VCaP (cell line): ENCODE data around the gene CTRB1.

ENCODE experiments used
- H3K27ac ChIP-seq: fragments of 450-650 bp; 2 replicates; pipeline ENCODE4 v1.5.1; 2017
- TF ChIP-seq, protein P1 (sequence below): fragments of 450-650 bp; conservative IDR thresholded peaks from 2 replicates; pipeline ENCODE4 v1.5.1; 2017; ENCODE audit warnings: mild to moderate bottlenecking, moderate library complexity

Gene CTRB1

DNA sequence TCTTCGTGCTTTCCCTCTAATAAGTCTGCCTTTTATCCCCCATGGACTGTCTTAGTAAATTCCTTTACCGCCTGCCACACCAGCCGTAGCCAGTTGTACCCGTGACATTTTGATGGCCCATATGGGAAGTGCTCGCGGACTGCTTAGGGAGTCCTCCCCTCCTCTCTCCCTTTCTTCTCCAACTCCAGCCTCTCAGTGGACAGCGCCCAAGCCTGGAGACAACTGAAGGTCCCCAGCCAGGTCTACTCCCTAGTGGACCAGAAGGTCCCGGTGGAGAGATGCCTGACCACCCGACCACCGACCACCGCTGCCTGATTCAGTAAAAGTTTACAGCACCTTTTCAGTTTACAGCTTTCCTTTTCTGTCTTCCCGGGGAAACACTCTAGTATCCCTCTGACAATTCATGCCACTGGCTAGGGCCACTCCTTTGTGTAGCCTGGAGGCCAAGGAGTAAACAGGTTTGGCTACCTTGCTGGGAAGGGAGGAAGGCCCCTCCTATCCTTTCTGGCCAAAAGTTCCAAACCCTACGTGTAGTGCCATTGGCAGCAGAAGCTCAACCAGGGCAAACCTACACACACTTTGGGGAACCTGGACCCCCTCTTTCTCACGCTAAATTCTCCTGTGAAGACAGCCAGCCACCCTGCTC, 29.8 kb upstream of the CTRB1 start:
- TF ChIP-seq, protein P1, sequence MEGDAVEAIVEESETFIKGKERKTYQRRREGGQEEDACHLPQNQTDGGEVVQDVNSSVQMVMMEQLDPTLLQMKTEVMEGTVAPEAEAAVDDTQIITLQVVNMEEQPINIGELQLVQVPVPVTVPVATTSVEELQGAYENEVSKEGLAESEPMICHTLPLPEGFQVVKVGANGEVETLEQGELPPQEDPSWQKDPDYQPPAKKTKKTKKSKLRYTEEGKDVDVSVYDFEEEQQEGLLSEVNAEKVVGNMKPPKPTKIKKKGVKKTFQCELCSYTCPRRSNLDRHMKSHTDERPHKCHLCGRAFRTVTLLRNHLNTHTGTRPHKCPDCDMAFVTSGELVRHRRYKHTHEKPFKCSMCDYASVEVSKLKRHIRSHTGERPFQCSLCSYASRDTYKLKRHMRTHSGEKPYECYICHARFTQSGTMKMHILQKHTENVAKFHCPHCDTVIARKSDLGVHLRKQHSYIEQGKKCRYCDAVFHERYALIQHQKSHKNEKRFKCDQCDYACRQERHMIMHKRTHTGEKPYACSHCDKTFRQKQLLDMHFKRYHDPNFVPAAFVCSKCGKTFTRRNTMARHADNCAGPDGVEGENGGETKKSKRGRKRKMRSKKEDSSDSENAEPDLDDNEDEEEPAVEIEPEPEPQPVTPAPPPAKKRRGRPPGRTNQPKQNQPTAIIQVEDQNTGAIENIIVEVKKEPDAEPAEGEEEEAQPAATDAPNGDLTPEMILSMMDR = no peak

DNA sequence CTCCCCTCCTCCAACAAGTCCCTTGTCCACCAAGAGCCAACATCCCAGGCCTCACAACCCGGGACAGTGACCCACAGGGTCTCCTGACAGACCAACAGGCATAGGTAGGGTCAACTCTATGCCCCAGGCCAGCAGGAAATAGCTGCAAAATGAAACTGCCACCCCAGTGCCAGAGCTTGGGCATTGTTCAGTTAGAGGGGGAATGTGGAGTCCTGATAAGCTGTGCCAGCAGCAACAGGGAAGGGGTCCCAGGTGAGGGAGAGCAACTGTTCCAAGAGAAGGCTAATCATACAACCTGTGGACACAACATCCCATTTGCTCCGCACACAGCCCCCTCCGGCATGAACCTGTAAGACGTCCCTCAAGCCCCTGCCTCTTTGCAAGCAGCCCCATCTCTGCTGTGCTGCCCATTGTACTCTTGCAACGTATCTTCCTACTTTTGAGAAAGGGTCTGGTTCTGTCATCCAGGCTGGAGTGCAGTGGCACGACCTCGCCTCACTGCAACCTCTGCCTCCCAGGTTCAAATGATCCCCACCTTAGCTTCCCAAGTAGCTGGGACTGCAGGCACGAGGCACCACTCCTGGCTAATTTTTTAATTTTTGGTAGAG, 29.0 kb upstream of the CTRB1 start:
- TF ChIP-seq, protein P1 = no peak
- no peak overlapping the region for H3K27ac ChIP-seq

More for the DNA sequence above, 29.8 kb upstream of the CTRB1 start:
- no peak overlapping the region for H3K27ac ChIP-seq

DNA sequence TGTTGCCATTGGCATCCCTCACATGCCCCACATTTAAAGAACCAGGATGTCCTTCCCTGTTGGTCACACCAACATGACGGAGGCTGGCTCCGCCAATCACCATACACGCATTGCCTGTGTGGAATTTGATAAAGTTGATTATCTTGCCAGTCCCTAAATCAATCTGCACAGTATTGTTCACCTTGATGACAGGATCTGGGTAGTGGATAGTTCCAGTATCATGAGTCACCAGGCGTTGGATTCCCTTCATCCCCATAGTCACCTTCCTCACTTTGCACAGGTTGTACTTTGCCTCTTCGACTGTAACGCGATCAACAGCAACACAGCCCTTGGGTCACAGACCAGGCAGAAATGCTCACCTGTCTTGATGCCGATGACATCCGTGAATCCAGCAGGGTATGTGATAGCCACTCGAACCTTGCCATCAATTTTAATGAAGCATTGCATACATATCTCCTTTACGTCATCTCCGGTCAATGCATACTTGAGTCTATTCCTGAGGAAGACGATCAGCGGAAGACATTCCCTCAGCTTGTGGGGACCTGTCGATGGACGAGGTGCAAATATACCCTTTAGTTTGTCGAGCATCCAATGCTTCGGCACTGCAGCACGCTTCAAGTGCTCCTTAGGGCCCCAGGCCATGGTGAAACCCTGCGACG, 26.1 kb upstream of the CTRB1 start:
- no peak overlapping the region for H3K27ac ChIP-seq
- TF ChIP-seq, protein P1 = no peak

DNA sequence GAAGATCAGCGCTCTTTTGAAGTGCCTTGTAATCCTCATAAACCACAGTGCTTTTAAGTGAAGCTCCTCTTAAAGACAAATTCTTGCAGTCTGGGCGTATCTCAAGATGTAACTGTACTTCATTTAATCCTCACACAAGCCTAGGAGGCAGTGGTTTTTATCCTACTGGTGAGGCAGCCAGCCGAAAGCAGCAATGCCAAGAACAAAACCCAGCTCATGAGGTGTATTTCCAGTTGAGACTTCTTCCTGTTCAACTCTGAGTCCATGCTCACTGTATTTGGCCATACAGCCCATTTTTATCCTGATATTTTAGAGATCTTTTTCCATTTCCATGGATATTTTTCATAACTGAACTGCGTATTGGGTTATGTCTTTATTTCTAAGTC, 25.5 kb upstream of the CTRB1 start:
- H3K27ac ChIP-seq = no peak overlapping the region
- TF ChIP-seq, protein P1 = no peak

DNA sequence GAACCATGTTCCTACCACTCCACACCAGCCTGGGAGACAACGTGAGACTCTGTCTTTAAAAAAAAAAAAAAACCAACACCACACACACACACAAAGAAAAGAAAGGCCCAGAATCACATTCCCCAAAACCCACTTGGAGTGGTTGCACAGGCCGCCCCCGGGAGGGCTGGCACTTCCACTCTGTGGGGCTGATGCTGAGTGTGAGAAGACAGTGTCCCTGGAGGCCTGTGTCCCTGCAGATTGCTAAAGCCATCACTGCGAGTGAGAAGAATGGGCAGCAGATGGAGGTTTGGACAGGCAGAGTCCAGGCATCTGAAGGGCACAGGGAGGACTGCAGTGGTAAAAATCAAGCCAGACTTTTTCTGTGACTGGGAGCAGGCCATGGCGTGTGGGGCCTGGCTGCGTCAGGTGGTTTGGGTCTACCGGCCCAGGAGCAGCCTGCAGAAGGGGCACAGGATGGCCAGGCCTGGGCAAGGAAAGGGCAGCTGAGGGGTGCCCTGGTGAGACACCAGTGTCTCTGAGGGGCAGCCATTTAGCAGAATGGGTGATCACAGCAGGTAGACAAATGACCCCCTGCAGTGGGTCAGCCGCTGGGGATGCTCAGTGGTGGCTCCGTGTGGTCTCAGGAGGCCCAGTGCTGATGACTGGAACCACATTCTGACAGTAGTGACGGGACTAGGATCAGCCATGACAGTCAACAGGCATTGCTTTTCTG, 24.9 kb upstream of the CTRB1 start:
- TF ChIP-seq, protein P1 = no peak
- no peak overlapping the region for H3K27ac ChIP-seq

DNA sequence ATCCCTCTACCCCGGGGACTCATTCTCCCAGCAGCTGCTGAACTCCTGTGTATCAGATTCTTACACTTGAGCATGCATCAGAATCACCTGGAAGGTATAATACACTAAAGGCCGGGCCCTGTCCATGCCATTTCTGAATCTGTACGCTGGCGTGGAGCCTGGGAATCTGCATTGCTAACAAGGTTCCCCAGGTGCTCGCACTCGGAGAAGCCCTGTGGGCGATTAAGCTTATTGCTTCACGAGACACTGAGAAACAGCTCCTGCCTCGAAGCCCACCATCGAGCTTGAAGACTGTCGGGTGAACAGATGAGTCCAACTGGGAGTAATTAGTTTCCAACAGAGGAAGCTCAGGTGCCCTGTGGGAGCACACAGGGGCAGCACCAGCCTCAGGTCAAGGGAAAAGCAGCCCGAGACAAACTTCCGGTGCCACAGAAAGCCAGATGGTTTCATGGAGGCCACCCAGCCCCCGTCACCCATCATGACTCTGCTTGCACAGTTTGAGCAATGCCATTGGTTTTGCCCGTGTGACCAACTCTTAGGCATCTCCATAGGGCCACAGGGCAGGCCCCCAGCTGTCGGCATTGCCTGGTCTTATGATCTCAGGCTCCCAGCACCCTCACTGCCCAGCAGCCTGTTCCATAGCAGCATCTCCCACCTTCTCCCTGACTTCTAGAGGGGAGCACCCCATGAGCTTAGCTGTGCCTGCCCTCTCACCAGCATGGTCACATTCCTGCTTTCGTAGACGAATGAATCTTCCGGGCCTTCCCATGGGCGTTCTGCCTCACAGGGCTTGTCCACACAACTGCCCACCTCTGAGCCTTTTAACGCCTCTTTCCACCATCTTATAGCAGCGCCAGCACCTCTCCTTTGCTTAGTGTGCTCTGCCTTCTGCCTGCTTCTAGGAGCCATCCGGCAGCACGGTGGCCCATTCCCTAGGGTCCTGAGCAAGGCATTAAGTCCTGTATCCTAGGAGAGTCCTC, 22.7 kb upstream of the CTRB1 start:
- no peak overlapping the region for H3K27ac ChIP-seq
- TF ChIP-seq, protein P1 = no peak
